GM23338 (cell line): Measurements from ENCODE around the gene DHRS3. TPM values are rescaled to one million over a fixed set of nuclear protein-coding genes. Genes with fewer than 3 reads are reported as not detected.

Source experiments
- ATAC-seq: fragments of 200-7000 bp; cut with Tn5 transposase; 3 replicates; pipeline ENCODE4 v1.9.1; 2020
- DNase-seq: peaks from one replicate; pipeline ENCODE4 v3.0.0-alpha.2; 2015; ENCODE audit warnings: low spot score
- H2AFZ ChIP-seq: fragments of 200-600 bp; sonication (generic); 2 replicates; pipeline ENCODE4 v1.8.0; 2016; ENCODE audit warnings: antibody characterized with exemption, mild to moderate bottlenecking, moderate library complexity
- H3F3A ChIP-seq: fragments of 200-600 bp; sonication (generic); replicated peaks from 2 replicates; pipeline ENCODE4 v1.8.0; 2017; ENCODE audit warnings: antibody characterized with exemption, mixed run types, low read depth
- H3K27ac ChIP-seq: fragments of 200-600 bp; sonication (generic); 2 replicates; pipeline ENCODE4 v1.6.1; 2016; ENCODE audit warnings: low read depth
- H3K27me3 ChIP-seq: fragments of 200-600 bp; sonication (generic); 2 replicates; pipeline ENCODE4 v1.8.0; 2016; ENCODE audit warnings: mild to moderate bottlenecking, mixed run types, moderate library complexity; ENCODE audit not compliant: insufficient read depth
- H3K36me3 ChIP-seq: fragments of 200-600 bp; sonication (generic); 2 replicates; pipeline ENCODE4 v1.8.0; 2016; ENCODE audit warnings: mild to moderate bottlenecking; ENCODE audit not compliant: insufficient read depth
- H3K4me1 ChIP-seq: fragments of 200-600 bp; sonication (generic); 2 replicates; pipeline ENCODE4 v1.8.0; 2016; ENCODE audit warnings: mild to moderate bottlenecking, moderate library complexity; ENCODE audit not compliant: insufficient read depth
- H3K4me2 ChIP-seq: fragments of 200-600 bp; sonication (generic); 2 replicates; pipeline ENCODE4 v1.7.1; 2017; ENCODE audit warnings: mixed run types
- H3K4me3 ChIP-seq: fragments of 200-600 bp; sonication (generic); 2 replicates; pipeline ENCODE4 v1.6.1; 2016; ENCODE audit warnings: mixed run types
- H3K79me2 ChIP-seq: fragments of 200-600 bp; sonication (generic); replicated peaks from 2 replicates; pipeline ENCODE4 v1.8.0; 2017; ENCODE audit warnings: mild to moderate bottlenecking; ENCODE audit not compliant: insufficient read depth
- H3K9me2 ChIP-seq: fragments of 200-600 bp; sonication (generic); 2 replicates; pipeline ENCODE4 v1.8.0; 2017; ENCODE audit not compliant: insufficient read depth
- H4K20me1 ChIP-seq: fragments of 200-600 bp; sonication (generic); replicated peaks from 2 replicates; pipeline ENCODE4 v1.8.0; 2017; ENCODE audit warnings: mild to moderate bottlenecking; ENCODE audit not compliant: insufficient read depth
- H3K27ac Mint-ChIP-seq: 2 replicates; pipeline ENCODE4 v1.8.0; 2020; ENCODE audit warnings: inconsistent platforms, mild to moderate bottlenecking, moderate library complexity, mixed read lengths
- H3K27me3 Mint-ChIP-seq: 3 replicates; pipeline ENCODE4 v1.8.0; 2022; ENCODE audit warnings: low read depth, mild to moderate bottlenecking, moderate library complexity, mixed read lengths, inconsistent platforms; ENCODE audit not compliant: insufficient read depth, poor library complexity
- H3K36me3 Mint-ChIP-seq: 3 replicates; pipeline ENCODE4 v1.8.0; 2021; ENCODE audit warnings: low read depth, mild to moderate bottlenecking, inconsistent platforms, moderate library complexity, mixed read lengths
- H3K4me1 Mint-ChIP-seq: 3 replicates; pipeline ENCODE4 v1.8.0; 2020; ENCODE audit warnings: mild to moderate bottlenecking, inconsistent platforms, mixed read lengths
- H3K4me3 Mint-ChIP-seq: 3 replicates; pipeline ENCODE4 v1.8.0; 2021; ENCODE audit warnings: moderate library complexity, mild to moderate bottlenecking, inconsistent platforms, mixed read lengths
- H3K9me3 Mint-ChIP-seq: 3 replicates; pipeline ENCODE4 v1.8.0; 2020; ENCODE audit warnings: moderate library complexity, mild to moderate bottlenecking, inconsistent platforms, mixed read lengths
- CREB1 ChIP-seq: fragments of 250-450 bp; sonication (Bioruptor Pico); IDR thresholded peaks from 2 replicates; pipeline ENCODE4 v1.5.0; 2020; ENCODE audit warnings: low read depth, mild to moderate bottlenecking, moderate library complexity
- CTCF ChIP-seq, 2 experiments: fragments of 200-600 bp in 1 of 2; sonication (generic) in 1 of 2; conservative IDR thresholded peaks; 2 replicates each; pipeline versions ENCODE4 v1.5.1 to v1.6.1; 2016 to 2017; ENCODE audit warnings: antibody characterized with exemption in 2 of 2, low read depth in 2 of 2, mild to moderate bottlenecking in 2 of 2, moderate library complexity in 1 of 2
- ETS1 ChIP-seq: IDR thresholded peaks from 2 replicates; pipeline ENCODE4 v1.6.1; 2016; ENCODE audit warnings: antibody characterized with exemption
- EZH2 ChIP-seq: fragments of 200-600 bp; sonication (generic); IDR thresholded peaks from one replicate; pipeline ENCODE4 v1.8.0; 2017; ENCODE audit warnings: antibody characterized with exemption, mild to moderate bottlenecking, low read depth; ENCODE audit not compliant: unreplicated experiment
- EZH2phosphoT487 ChIP-seq: fragments of 200-600 bp; sonication (generic); IDR thresholded peaks from one replicate; pipeline ENCODE4 v1.8.1; 2018; ENCODE audit warnings: antibody characterized with exemption; ENCODE audit not compliant: unreplicated experiment
- JUNB ChIP-seq: IDR thresholded peaks from one replicate; pipeline ENCODE4 v1.6.1; 2016; ENCODE audit warnings: antibody characterized with exemption; ENCODE audit not compliant: unreplicated experiment
- NANOG ChIP-seq: IDR thresholded peaks from 2 replicates; pipeline ENCODE4 v1.6.1; 2016; ENCODE audit warnings: antibody characterized with exemption, borderline replicate concordance
- REST ChIP-seq: IDR thresholded peaks from one replicate; pipeline ENCODE4 v1.6.1; 2018; ENCODE audit warnings: antibody characterized with exemption; ENCODE audit not compliant: unreplicated experiment
- STAT1 ChIP-seq: IDR thresholded peaks from one replicate; pipeline ENCODE4 v1.6.1; 2016; ENCODE audit warnings: antibody characterized with exemption; ENCODE audit not compliant: unreplicated experiment
- ZNF114 ChIP-seq: fragments of 250-450 bp; sonication (Bioruptor Pico); IDR thresholded peaks from 2 replicates; pipeline ENCODE4 v1.5.0; 2020; ENCODE audit warnings: mild to moderate bottlenecking, moderate library complexity
- polyA plus RNA-seq: library from polyadenylated mRNA; unstranded; fragments of >200 nt; fragmentation: Nextera tagmentation; extraction: Ambion mirVana; gene quantifications from 2 replicates; pipeline ENCODE4 v1.2.1, GENCODE V29; 2016
- total RNA-seq: library from RNA; depleted of rRNA; stranded (reverse); fragments of >200 nt; shearing (Covaris generic); gene quantifications from 2 replicates; pipeline ENCODE4 v1.2.3, GENCODE V29; 2014

The DHRS3 gene
- total and polyA plus RNA-seq, 2 experiments from 2014 or later = 21.0 to 26.0 TPM

GRCh38 chr1:12552111-12552888 lies 65.7 kb downstream of the DHRS3 start (continued):
- TF ChIP-seq STAT1 = no peak
- TF ChIP-seq CTCF (conservative IDR thresholded peaks at IDR 0.05; ENCODE audit: low read depth in 2 of 2) = no peak
- no peak for TF ChIP-seq ETS1
- no peak for TF ChIP-seq EZH2phosphoT487

- Mint-ChIP-seq H3K27ac (no peak overlapping the region), H3K4me3 (no peak overlapping the region), H3K9me3 (peaks cover 2% of the 10 kb centered on the region), H3K36me3 (peaks cover 2% of the 10 kb centered on the region; the same call in 2 of the 3 replicates), H3K27me3 (peaks cover 18% of the 10 kb centered on the region), H3K4me1 (peaks cover 17% of the 10 kb centered on the region)
- no peaks in the 10 kb centered on the region for H3K9me2 ChIP-seq
- H3K79me2 ChIP-seq = no peaks in the 10 kb centered on the region
- no peaks in the 10 kb centered on the region for H3F3A ChIP-seq
- ATAC-seq = no peak
- no peak overlapping the region for H3K4me3 ChIP-seq
- no peak overlapping the region for H3K27ac ChIP-seq
- no peak for DNase-seq
- no peaks in the 10 kb centered on the region for H3K27me3 ChIP-seq
- no peaks in the 10 kb centered on the region for H3K36me3 ChIP-seq
- H2AFZ ChIP-seq = no peak overlapping the region
- no peak overlapping the region for H3K4me2 ChIP-seq
- peaks cover 2% of the 10 kb centered on the region; the same call in 1 of the 2 replicates for H3K4me1 ChIP-seq
- no peaks in the 10 kb centered on the region for H4K20me1 ChIP-seq
- TF ChIP-seq CREB1 = no peak
- no peak for TF ChIP-seq ZNF114 (CRISPR knock-in tag)
- TF ChIP-seq EZH2 = no peak
- TF ChIP-seq STAT1 = no peak
- no peak for TF ChIP-seq ETS1
- TF ChIP-seq REST = no peak
- TF ChIP-seq CTCF (conservative IDR thresholded peaks at IDR 0.05; ENCODE audit: low read depth in 2 of 2) = no peak
- TF ChIP-seq JUNB = no peak
- TF ChIP-seq NANOG = no peak
Measured at GRCh38 chr1:12551584-12551983, 66.4 kb downstream of the DHRS3 start.
